ENCODE results near the gene POLR3A.

POLR3A gene

GRCh38 chr10:77920495-77920894 is 108.8 kb downstream of the POLR3A start:
- TF ChIP-seq CTCF (IDR thresholded peaks at IDR 0.05), result no peak

DNA sequence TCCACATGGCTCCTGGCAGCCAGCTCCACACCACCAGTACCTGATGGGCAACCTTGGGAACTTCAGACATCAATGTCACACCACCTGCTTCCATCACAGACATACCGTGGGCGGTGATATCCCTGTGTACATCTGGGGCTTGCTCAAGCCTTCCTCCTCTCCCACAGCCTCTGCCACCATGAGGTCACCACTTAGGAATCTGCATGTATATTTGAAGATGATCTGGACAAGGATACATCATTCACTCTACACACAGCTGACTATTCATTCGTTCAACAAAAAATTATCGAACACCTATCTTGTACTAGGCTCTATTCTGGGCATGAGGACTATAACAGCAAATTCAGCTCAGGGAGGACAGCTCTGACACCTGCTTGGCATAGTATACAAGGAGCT is 109.6 kb downstream of the POLR3A start:
- no peak for TF ChIP-seq CTCF (IDR thresholded peaks at IDR 0.05)
